Measurements from ENCODE around the gene KIAA0930.

DNA sequence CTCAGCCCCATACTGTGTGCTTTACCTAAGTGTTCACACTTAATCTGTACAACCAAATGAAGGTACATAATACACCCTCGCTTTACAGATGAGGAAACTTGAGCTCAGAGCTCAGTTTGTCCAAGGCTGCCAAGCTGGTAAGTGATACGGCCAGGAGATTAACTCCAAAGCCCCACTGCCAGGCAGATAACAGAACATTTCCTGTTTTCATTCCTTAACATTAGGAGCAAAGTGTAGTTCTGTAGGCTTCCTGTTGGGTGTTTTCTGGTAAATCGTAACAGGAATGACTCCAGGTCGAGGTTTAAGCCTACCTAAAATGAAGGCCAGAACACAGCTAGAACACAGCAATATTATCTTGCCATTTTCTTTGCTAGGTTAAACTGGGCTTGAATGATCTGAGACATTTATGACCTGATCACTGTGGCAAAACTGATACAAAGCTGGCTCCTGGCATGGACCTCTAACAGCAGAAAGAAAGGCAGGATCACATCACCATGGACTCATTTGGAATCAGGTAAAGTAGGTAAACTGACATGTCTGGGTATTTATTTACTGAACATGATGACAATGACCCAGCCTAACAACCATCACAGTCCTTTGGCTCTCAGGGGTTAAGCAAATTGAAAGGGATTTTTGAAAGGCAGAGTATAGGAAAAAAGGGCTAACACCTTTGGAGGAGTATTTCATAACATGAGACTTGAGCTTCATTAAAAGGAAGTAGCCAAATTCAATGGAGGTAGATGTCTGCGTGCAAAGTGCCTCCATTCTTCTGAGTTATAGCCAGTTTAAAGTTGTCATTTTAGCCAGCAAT lies 80.8 kb downstream of the KIAA0930 start:
- TF ChIP-seq POLR2AphosphoS5 (IDR thresholded peaks at IDR 0.05) = no peak
- TF ChIP-seq, protein P1, sequence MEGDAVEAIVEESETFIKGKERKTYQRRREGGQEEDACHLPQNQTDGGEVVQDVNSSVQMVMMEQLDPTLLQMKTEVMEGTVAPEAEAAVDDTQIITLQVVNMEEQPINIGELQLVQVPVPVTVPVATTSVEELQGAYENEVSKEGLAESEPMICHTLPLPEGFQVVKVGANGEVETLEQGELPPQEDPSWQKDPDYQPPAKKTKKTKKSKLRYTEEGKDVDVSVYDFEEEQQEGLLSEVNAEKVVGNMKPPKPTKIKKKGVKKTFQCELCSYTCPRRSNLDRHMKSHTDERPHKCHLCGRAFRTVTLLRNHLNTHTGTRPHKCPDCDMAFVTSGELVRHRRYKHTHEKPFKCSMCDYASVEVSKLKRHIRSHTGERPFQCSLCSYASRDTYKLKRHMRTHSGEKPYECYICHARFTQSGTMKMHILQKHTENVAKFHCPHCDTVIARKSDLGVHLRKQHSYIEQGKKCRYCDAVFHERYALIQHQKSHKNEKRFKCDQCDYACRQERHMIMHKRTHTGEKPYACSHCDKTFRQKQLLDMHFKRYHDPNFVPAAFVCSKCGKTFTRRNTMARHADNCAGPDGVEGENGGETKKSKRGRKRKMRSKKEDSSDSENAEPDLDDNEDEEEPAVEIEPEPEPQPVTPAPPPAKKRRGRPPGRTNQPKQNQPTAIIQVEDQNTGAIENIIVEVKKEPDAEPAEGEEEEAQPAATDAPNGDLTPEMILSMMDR (IDR thresholded peaks at IDR 0.05) = no peak
- TF ChIP-seq POLR2A (IDR thresholded peaks at IDR 0.05) = no peak
